ENCODE data around the gene POMT1. TPM values are rescaled to one million over a fixed set of nuclear protein-coding genes. Genes with fewer than 3 reads are reported as not detected.
A peak's percentile ranks its signal among the peaks of the same experiment; 100 is the strongest.

POMT1 gene
- polyA plus RNA-seq, 1 of the 3 experiments (the other 2 are of a cell fraction): 44.5 TPM

DNA sequence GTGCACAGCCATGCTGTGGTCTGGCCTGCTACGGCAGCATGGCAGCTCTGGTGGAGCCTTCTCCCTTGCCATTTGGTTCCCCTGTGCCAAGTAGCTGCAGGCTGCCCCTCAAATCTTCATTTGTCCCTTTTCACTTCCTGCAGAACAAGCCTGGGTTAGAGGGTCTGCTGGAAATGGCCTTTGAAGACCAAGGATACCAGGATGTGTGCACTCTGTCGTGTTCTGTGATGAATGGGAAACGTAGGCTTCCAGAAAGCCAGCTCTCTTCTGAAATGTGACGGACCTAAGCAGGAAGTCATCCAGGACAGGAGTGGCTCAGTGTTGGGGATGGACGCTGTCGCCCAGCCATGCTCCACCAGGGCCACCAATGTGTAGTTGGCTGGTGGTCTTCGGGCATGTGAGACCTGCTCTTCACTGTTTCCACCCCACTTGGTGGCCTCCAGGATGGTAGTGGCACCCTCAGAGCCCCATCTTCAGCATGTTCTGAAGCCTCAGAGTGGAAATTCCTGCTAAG, 3.4 kb upstream of the POMT1 start:
- Histone ChIP-seq H3K36me3 (replicated peaks in 1 of 2; ENCODE audit: control insufficient read depth in 1 of 2, insufficient read depth in 2 of 2, low read length in 1 of 2) (peaks cover 25 to 62% of the 10 kb centered on the region in 2 experiments), H3K9me3 (no peaks in the 10 kb centered on the region), H2AFZ (ENCODE audit: low read depth) (no peak overlapping the region), H3K27ac (ENCODE audit: low read depth in 2 of 2, low read length in 1 of 2) (peak overlapping the region in 1 of 2 experiments; percentile 2; a peak in 1 of 4 replicates), H3K9ac (no peak overlapping the region), H3K27me3 (ENCODE audit: insufficient read depth) (no peaks in the 10 kb centered on the region), H3K9me2 (no peaks in the 10 kb centered on the region), H3K79me2 (ENCODE audit: insufficient read depth) (peaks cover 12% of the 10 kb centered on the region; the same call in 1 of the 2 replicates), H4K20me1 (ENCODE audit: insufficient read depth) (0 out of 2 replicates have a peak, but pooled peaks cover 4% of the 10 kb centered on the region), H3F3A (replicated peaks; ENCODE audit: insufficient read depth) (peaks cover 38% of the 10 kb centered on the region), H3K4me2 (no peak overlapping the region), H3K4me3 (ENCODE audit: low read depth in 2 of 2, low read length in 1 of 2) (no peak overlapping the region), H3K4me1 (ENCODE audit: control insufficient read depth in 1 of 2, insufficient read depth in 2 of 2, low read depth in 1 of 2, low read length in 1 of 2) (peaks cover 3 to 15% of the 10 kb centered on the region in 2 experiments; a peak in 1 of 4 replicates)
- CTCF ChIA-PET: interaction anchor here (0.7 to 3.8 kb wide), 5 partner anchors 13 to 375 kb away, joined by 3 to 19 read pairs (median 4); no protein-coding TSS in a partner anchor
- POLR2A ChIA-PET: no interaction called here
- WGBS (ENCODE audit: low lambda C conversion rate): 89% methylated on average over 7 of the region's 7 CpGs
- DNase-seq: no peak
- TF ChIP-seq POLR2AphosphoS5 (IDR thresholded peaks at IDR 0.05; ENCODE audit: low read depth, low read length) (no peak), NRF1 (IDR thresholded peaks at IDR 0.05; ENCODE audit: low read depth, low read length) (no peak), YY1 (IDR thresholded peaks at IDR 0.05; ENCODE audit: low read depth) (no peak), SIN3A (IDR thresholded peaks at IDR 0.05; ENCODE audit: borderline replicate concordance, low read depth, low read length) (no peak), RXRA (IDR thresholded peaks at IDR 0.05; ENCODE audit: borderline replicate concordance, low read depth) (no peak), FOXJ3 (CRISPR knock-in tag; IDR thresholded peaks at IDR 0.05) (no peak), ELF1 (IDR thresholded peaks at IDR 0.05) (no peak)
- TF ChIP-seq, protein P1, sequence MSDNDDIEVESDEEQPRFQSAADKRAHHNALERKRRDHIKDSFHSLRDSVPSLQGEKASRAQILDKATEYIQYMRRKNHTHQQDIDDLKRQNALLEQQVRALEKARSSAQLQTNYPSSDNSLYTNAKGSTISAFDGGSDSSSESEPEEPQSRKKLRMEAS (IDR thresholded peaks at IDR 0.05; ENCODE audit: low read depth): no peak
- TF ChIP-seq, protein P2, sequence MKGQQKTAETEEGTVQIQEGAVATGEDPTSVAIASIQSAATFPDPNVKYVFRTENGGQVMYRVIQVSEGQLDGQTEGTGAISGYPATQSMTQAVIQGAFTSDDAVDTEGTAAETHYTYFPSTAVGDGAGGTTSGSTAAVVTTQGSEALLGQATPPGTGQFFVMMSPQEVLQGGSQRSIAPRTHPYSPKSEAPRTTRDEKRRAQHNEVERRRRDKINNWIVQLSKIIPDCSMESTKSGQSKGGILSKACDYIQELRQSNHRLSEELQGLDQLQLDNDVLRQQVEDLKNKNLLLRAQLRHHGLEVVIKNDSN (IDR thresholded peaks at IDR 0.05; ENCODE audit: borderline replicate concordance, low read depth): no peak
- TF ChIP-seq, protein P3, sequence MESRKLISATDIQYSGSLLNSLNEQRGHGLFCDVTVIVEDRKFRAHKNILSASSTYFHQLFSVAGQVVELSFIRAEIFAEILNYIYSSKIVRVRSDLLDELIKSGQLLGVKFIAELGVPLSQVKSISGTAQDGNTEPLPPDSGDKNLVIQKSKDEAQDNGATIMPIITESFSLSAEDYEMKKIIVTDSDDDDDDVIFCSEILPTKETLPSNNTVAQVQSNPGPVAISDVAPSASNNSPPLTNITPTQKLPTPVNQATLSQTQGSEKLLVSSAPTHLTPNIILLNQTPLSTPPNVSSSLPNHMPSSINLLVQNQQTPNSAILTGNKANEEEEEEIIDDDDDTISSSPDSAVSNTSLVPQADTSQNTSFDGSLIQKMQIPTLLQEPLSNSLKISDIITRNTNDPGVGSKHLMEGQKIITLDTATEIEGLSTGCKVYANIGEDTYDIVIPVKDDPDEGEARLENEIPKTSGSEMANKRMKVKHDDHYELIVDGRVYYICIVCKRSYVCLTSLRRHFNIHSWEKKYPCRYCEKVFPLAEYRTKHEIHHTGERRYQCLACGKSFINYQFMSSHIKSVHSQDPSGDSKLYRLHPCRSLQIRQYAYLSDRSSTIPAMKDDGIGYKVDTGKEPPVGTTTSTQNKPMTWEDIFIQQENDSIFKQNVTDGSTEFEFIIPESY (IDR thresholded peaks at IDR 0.05; ENCODE audit: borderline replicate concordance, low read depth): no peak
- TF ChIP-seq, protein P4, sequence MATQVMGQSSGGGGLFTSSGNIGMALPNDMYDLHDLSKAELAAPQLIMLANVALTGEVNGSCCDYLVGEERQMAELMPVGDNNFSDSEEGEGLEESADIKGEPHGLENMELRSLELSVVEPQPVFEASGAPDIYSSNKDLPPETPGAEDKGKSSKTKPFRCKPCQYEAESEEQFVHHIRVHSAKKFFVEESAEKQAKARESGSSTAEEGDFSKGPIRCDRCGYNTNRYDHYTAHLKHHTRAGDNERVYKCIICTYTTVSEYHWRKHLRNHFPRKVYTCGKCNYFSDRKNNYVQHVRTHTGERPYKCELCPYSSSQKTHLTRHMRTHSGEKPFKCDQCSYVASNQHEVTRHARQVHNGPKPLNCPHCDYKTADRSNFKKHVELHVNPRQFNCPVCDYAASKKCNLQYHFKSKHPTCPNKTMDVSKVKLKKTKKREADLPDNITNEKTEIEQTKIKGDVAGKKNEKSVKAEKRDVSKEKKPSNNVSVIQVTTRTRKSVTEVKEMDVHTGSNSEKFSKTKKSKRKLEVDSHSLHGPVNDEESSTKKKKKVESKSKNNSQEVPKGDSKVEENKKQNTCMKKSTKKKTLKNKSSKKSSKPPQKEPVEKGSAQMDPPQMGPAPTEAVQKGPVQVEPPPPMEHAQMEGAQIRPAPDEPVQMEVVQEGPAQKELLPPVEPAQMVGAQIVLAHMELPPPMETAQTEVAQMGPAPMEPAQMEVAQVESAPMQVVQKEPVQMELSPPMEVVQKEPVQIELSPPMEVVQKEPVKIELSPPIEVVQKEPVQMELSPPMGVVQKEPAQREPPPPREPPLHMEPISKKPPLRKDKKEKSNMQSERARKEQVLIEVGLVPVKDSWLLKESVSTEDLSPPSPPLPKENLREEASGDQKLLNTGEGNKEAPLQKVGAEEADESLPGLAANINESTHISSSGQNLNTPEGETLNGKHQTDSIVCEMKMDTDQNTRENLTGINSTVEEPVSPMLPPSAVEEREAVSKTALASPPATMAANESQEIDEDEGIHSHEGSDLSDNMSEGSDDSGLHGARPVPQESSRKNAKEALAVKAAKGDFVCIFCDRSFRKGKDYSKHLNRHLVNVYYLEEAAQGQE (IDR thresholded peaks at IDR 0.05; ENCODE audit: low read depth, low read length): no peak
